HepG2 (cell line): ENCODE measurements around the gene BMPER. TPM values are rescaled to one million over a fixed set of nuclear protein-coding genes. Genes with fewer than 3 reads are reported as not detected.

Experiments
- ATAC-seq: fragments of 200-7000 bp; cut with Tn5 transposase; 3 replicates; pipeline ENCODE4 v1.9.1; 2020; ENCODE audit warnings: mild to moderate bottlenecking, moderate library complexity
- BruUV-seq: library from RNA; stranded (reverse); fragments of 400-500 nt; replicated peaks from 2 replicates; lab custom pipeline; 2021; lab: Mats Ljungman, UMichigan
- CTCF ChIA-PET: fragments of 300-600 bp; formaldehyde crosslinking; extraction: SDS; loops from one replicate; lab custom pipeline; 2021; ENCODE audit warnings: low total read pairs, inconsistent platforms, low intra/inter-chr PET ratio; lab: Yijun Ruan, JAX
- POLR2A ChIA-PET: fragments of 350-600 bp; sonication (Branson Sonifier 250); formaldehyde crosslinking; loops from one replicate; lab custom pipeline; 2020; ENCODE audit warnings: antibody characterized with exemption, inconsistent platforms; lab: Yijun Ruan, JAX
- DNase-seq: peaks from one replicate; pipeline ENCODE4 v3.0.0-alpha.2; 2015; ENCODE audit warnings: low spot score
- FAIRE-seq: peaks from 3 replicates; lab custom pipeline; 2011; peaks lifted over from hg19 to GRCh38; lab: Jason Lieb, UNC
- H2AFZ ChIP-seq: one replicate; pipeline ENCODE4 v1.6.1; 2011; ENCODE audit warnings: low read length, inconsistent platforms
- H3K27ac ChIP-seq: fragments of 300-600 bp; 3 replicates; pipeline ENCODE4 v1.8.0; 2011; ENCODE audit warnings: mixed run types, mild to moderate bottlenecking, mixed read lengths, low read length, inconsistent platforms; ENCODE audit not compliant: insufficient read depth; ENCODE audit errors: extremely low read length
- H3K27me3 ChIP-seq, 2 experiments: fragments of 200-600 bp in 1 of 2; 2 replicates in 1 of 2; 3 replicates in 1 of 2; pipeline versions ENCODE4 v1.6.0 to v1.8.0; 2011; ENCODE audit warnings: low read length in 2 of 2, mild to moderate bottlenecking in 2 of 2, moderate library complexity in 2 of 2, inconsistent platforms in 1 of 2; ENCODE audit not compliant: insufficient read depth in 2 of 2, control insufficient read depth in 1 of 2
- H3K36me3 ChIP-seq, 2 experiments: fragments of 200-600 bp in 1 of 2; replicated peaks in 1 of 2; 2 replicates in 1 of 2; 3 replicates in 1 of 2; pipeline versions ENCODE4 v1.5.1 to v1.8.0; 2011; ENCODE audit warnings: low read length in 2 of 2, inconsistent platforms in 1 of 2; ENCODE audit not compliant: insufficient read depth in 2 of 2, control insufficient read depth in 1 of 2
- H3K4me1 ChIP-seq: 2 replicates; pipeline ENCODE4 v1.5.1; 2012; ENCODE audit warnings: low read length, inconsistent platforms; ENCODE audit not compliant: insufficient read depth
- H3K4me2 ChIP-seq: 2 replicates; pipeline ENCODE4 v1.6.0; 2011; ENCODE audit warnings: low read depth, low read length, inconsistent platforms
- H3K4me3 ChIP-seq, 3 experiments: fragments of 200-600 bp in 1 of 3; sonication (generic), shearing (Covaris generic) in 1 of 3; replicated peaks in 1 of 3; 2 replicates each; pipeline ENCODE4 v1.5.1; 2011 to 2016; ENCODE audit warnings: low read length in 3 of 3, inconsistent platforms in 2 of 3, low read depth in 2 of 3, mild to moderate bottlenecking in 2 of 3, control low read depth in 1 of 3, mixed read lengths in 1 of 3; ENCODE audit not compliant: insufficient read depth in 1 of 3
- H3K79me2 ChIP-seq: one replicate; pipeline ENCODE4 v1.6.1; 2011; ENCODE audit warnings: low read length, inconsistent platforms; ENCODE audit not compliant: insufficient read depth
- H3K9ac ChIP-seq: 2 replicates; pipeline ENCODE4 v1.6.0; 2011; ENCODE audit warnings: mild to moderate bottlenecking, low read depth, low read length, inconsistent platforms; ENCODE audit not compliant: insufficient read depth
- H3K9me3 ChIP-seq: 2 replicates; pipeline ENCODE4 v1.5.1; 2012; ENCODE audit warnings: mild to moderate bottlenecking, low read length
- H4K20me1 ChIP-seq: 2 replicates; pipeline ENCODE4 v1.6.0; 2011; ENCODE audit warnings: inconsistent platforms, mild to moderate bottlenecking, low read length, moderate library complexity; ENCODE audit not compliant: insufficient read depth
- ATF3 ChIP-seq: sonication (generic); formaldehyde crosslinking; IDR thresholded peaks from 2 replicates; pipeline ENCODE4 v1.4.0; 2020; ENCODE audit warnings: missing genetic modification reagents
- BRCA1 ChIP-seq: sonication (generic); formaldehyde crosslinking; IDR thresholded peaks from 2 replicates; pipeline ENCODE4 v1.4.0; 2020; ENCODE audit warnings: missing genetic modification reagents
- FOXM1 ChIP-seq: sonication (generic); formaldehyde crosslinking; IDR thresholded peaks from 2 replicates; pipeline ENCODE4 v1.5.0; 2020; ENCODE audit warnings: missing genetic modification reagents
- HOXA5 ChIP-seq: sonication (generic); formaldehyde crosslinking; IDR thresholded peaks from 2 replicates; pipeline ENCODE4 v1.4.0; 2020; ENCODE audit warnings: missing genetic modification reagents
- IKZF5 ChIP-seq: IDR thresholded peaks from 2 replicates; pipeline ENCODE4 v1.6.1; 2018; ENCODE audit warnings: missing genetic modification reagents, mild to moderate bottlenecking, missing compliant biosample characterization
- KMT2A ChIP-seq: sonication (generic); formaldehyde crosslinking; IDR thresholded peaks from 2 replicates; pipeline ENCODE4 v1.4.0; 2020; ENCODE audit warnings: missing genetic modification reagents
- LRRFIP1 ChIP-seq: sonication (generic); formaldehyde crosslinking; conservative IDR thresholded peaks from 2 replicates; pipeline ENCODE4 v1.4.0; 2020; ENCODE audit warnings: missing genetic modification reagents
- NONO ChIP-seq, 2 experiments: fragments of 450-650 bp in 1 of 2; sonication (generic) in 1 of 2; formaldehyde crosslinking in 1 of 2; IDR thresholded peaks in 1 of 2; conservative IDR thresholded peaks in 1 of 2; 2 replicates each; pipeline versions ENCODE4 v1.6.1 to v1.8.0; 2017 to 2022; ENCODE audit warnings: mild to moderate bottlenecking in 1 of 2, missing genetic modification reagents in 1 of 2, moderate library complexity in 1 of 2
- NR3C1 ChIP-seq: sonication (generic); formaldehyde crosslinking; IDR thresholded peaks from 2 replicates; pipeline ENCODE4 v1.4.0; 2020; ENCODE audit warnings: missing genetic modification reagents
- RBM39 ChIP-seq: fragments of 200-400 bp; formaldehyde crosslinking; IDR thresholded peaks from one replicate; pipeline ENCODE4 v1.6.1; 2018; ENCODE audit warnings: antibody characterized with exemption, mild to moderate bottlenecking, low read depth, low read length; ENCODE audit not compliant: poor library complexity, severe bottlenecking
- SRSF4 ChIP-seq: fragments of 200-400 bp; formaldehyde crosslinking; IDR thresholded peaks from one replicate; pipeline ENCODE4 v1.6.1; 2018; ENCODE audit warnings: mild to moderate bottlenecking, low read depth, low read length, moderate library complexity; ENCODE audit not compliant: poor library complexity, severe bottlenecking
- TFDP1 ChIP-seq: IDR thresholded peaks from 2 replicates; pipeline ENCODE4 v1.6.1; 2016; ENCODE audit warnings: missing compliant biosample characterization, missing genetic modification reagents, borderline replicate concordance
- THAP11 ChIP-seq: IDR thresholded peaks from 2 replicates; pipeline ENCODE4 v1.6.1; 2016; ENCODE audit warnings: missing biosample characterization, missing genetic modification reagents
- ZNF256 ChIP-seq: sonication (generic); formaldehyde crosslinking; conservative IDR thresholded peaks from 2 replicates; pipeline ENCODE4 v1.4.0; 2020; ENCODE audit warnings: missing genetic modification reagents
- ZNF501 ChIP-seq: sonication (generic); formaldehyde crosslinking; IDR thresholded peaks from 2 replicates; pipeline ENCODE4 v1.5.1; 2020; ENCODE audit warnings: mild to moderate bottlenecking, moderate library complexity, missing genetic modification reagents
- ZNF580 ChIP-seq: IDR thresholded peaks from 2 replicates; pipeline ENCODE4 v1.6.1; 2016; ENCODE audit warnings: low read depth, borderline replicate concordance
- ZNF589 ChIP-seq: sonication (generic); formaldehyde crosslinking; conservative IDR thresholded peaks from 2 replicates; pipeline ENCODE4 v1.8.0; 2022; ENCODE audit warnings: mild to moderate bottlenecking, moderate library complexity, missing genetic modification reagents
- ZNF790 ChIP-seq: sonication (generic); formaldehyde crosslinking; IDR thresholded peaks from 2 replicates; pipeline ENCODE4 v1.8.0; 2022; ENCODE audit warnings: missing genetic modification reagents, mild to moderate bottlenecking, borderline replicate concordance
- WGBS: methylation state at CpG from one replicate; pipeline ENCODE4 v1.1.6; 2017; ENCODE audit warnings: low lambda C conversion rate; 5-methylcytosine and 5-hydroxymethylcytosine counted together
- in situ Hi-C: cut with HindIII; loops from 2 replicates; pipeline ENCODE4 v1.10.0; 2017; ENCODE audit warnings: low pct_unique_long_range_greater_than_20kb; ENCODE audit not compliant: extremely low pct_ligation_motif_present
- intact Hi-C: fragments of 100-400 bp; cut with micrococcal nuclease; formaldehyde crosslinking; loops from one replicate; pipeline ENCODE4 v1.10.0; 2022; ENCODE audit not compliant: unreplicated experiment
- polyA plus RNA-seq, 8 experiments: library from polyadenylated mRNA; depleted of rRNA in 3 of 8; stranded (reverse) in 7 of 8; unstranded in 1 of 8; fragments of >200 nt; fragmentation: Illumina TruSeq in 4 of 8; extraction: Trizol in 4 of 8; gene quantifications; 2 replicates each; pipeline versions ENCODE4 v1.2.1 to v1.2.3, GENCODE V29; 2011 to 2016; ENCODE audit warnings: low read depth in 4 of 8, missing spikeins in 1 of 8, mixed read lengths in 1 of 8; ENCODE audit not compliant: insufficient read depth in 1 of 8
- total RNA-seq, 5 experiments: library from RNA; depleted of rRNA; stranded (reverse); fragments of >200 nt; fragmentation: Illumina TruSeq; extraction: Trizol; gene quantifications; 2 replicates each; pipeline ENCODE4 v1.2.3, GENCODE V29; 2016; ENCODE audit warnings: low read depth in 1 of 5

The BMPER gene
- total and polyA plus RNA-seq, 2 of the 13 experiments (the other 11 are each of a cell fraction or from before 2014, with no cell fraction given): not detected

- no peak for FAIRE-seq
- no peaks in the 10 kb centered on the region for H3K79me2 ChIP-seq
- no peak overlapping the region for H3K4me3 ChIP-seq
- H3K9ac ChIP-seq: no peak overlapping the region
- H3K4me1 ChIP-seq: no peaks in the 10 kb centered on the region
- H3K27ac ChIP-seq: no peak overlapping the region
- in situ Hi-C loops: no loop called here
- TF ChIP-seq FOXM1 (CRISPR knock-in tag) (no peak), THAP11 (CRISPR knock-in tag) (no peak), NR3C1 (CRISPR knock-in tag) (no peak), NONO (IDR thresholded peaks at IDR 0.05) (no peak), NONO (CRISPR knock-in tag; conservative IDR thresholded peaks at IDR 0.05) (no peak), BRCA1 (CRISPR knock-in tag) (no peak), LRRFIP1 (CRISPR knock-in tag) (no peak), ZNF580 (CRISPR knock-in tag) (no peak), ZNF256 (no peak), RBM39 (no peak), SRSF4 (no peak), TFDP1 (CRISPR knock-in tag) (no peak), ZNF501 (CRISPR knock-in tag) (no peak), KMT2A (CRISPR knock-in tag) (no peak), ATF3 (CRISPR knock-in tag) (no peak), ZNF790 (CRISPR knock-in tag) (no peak), ZNF589 (CRISPR knock-in tag) (no peak), IKZF5 (no peak), HOXA5 (no peak)
- no TSS peak for BruUV-seq
- intact Hi-C loops: no loop called here
- H3K27me3 ChIP-seq: no peaks in the 10 kb centered on the region
- no peak for DNase-seq
- no peak for ATAC-seq
- WGBS: 0% methylated on average over 1 of the region's 2 CpGs
- ChIA-PET POLR2A (no interaction called here), CTCF (no interaction called here)
- no peaks in the 10 kb centered on the region for H3K9me3 ChIP-seq
- H4K20me1 ChIP-seq: no peaks in the 10 kb centered on the region
- no peak overlapping the region for H3K4me2 ChIP-seq
- no peaks in the 10 kb centered on the region for H3K36me3 ChIP-seq
- H2AFZ ChIP-seq: no peak overlapping the region
Measured at GRCh38 chr7:34073676-34074075, 168.3 kb downstream of the BMPER start.
